HG02798 (cell line): ENCODE results near the gene ZNF609.
A peak's percentile ranks its signal among the peaks of the same experiment; 100 is the strongest.
"Not testable (repeated sequence)": the region's sequence is repeated elsewhere in the genome, so short reads cannot be mapped to it uniquely, and the experiment has no call there.

Experiments
- ATAC-seq: cut with Tn5 transposase; IDR thresholded peaks from one replicate; pipeline ENCODE4 v1.9.1; 2021; ENCODE audit warnings: mild to moderate bottlenecking; ENCODE audit not compliant: unreplicated experiment, poor library complexity

The ZNF609 gene

GRCh38 chr15:64571857-64572291, 111.5 kb downstream of the ZNF609 start:
- peak; percentile 68 for ATAC-seq

GRCh38 chr15:64572856-64573255, 112.5 kb downstream of the ZNF609 start:
- no peak for ATAC-seq

- no peak for ATAC-seq
Measured at GRCh38 chr15:64574301-64575017, 114.1 kb downstream of the ZNF609 start.

GRCh38 chr15:64580696-64581407, 120.5 kb downstream of the ZNF609 start:
- ATAC-seq, result no peak

- no peak for ATAC-seq
Measured at GRCh38 chr15:64581408-64581761, 121.0 kb downstream of the ZNF609 start.

- ATAC-seq, result no peak
Measured at GRCh38 chr15:64582202-64582601, 121.8 kb downstream of the ZNF609 start.

GRCh38 chr15:64583519-64583918, 123.1 kb downstream of the ZNF609 start:
- ATAC-seq, result no peak

- ATAC-seq, result no peak
Measured at GRCh38 chr15:64583983-64584382, 123.6 kb downstream of the ZNF609 start.

- ATAC-seq, result no peak
Measured at GRCh38 chr15:64586259-64586870, 126.0 kb downstream of the ZNF609 start.

- ATAC-seq, result no peak
Measured at GRCh38 chr15:64586984-64587383, 126.6 kb downstream of the ZNF609 start.

- ATAC-seq, result no peak
Measured at GRCh38 chr15:64589435-64590084, 129.2 kb downstream of the ZNF609 start.

GRCh38 chr15:64592845-64593244, 132.5 kb downstream of the ZNF609 start:
- not testable (repeated sequence) for ATAC-seq

GRCh38 chr15:64596701-64597476, 136.5 kb downstream of the ZNF609 start:
- ATAC-seq, result peak; percentile 60

- ATAC-seq, result peak; percentile 13
Measured at GRCh38 chr15:64597477-64597822, 137.1 kb downstream of the ZNF609 start.

GRCh38 chr15:64599226-64599625, 138.8 kb downstream of the ZNF609 start:
- no peak for ATAC-seq

- no peak for ATAC-seq
Measured at GRCh38 chr15:64599716-64600115, 139.3 kb downstream of the ZNF609 start.

GRCh38 chr15:64600794-64601193, 140.4 kb downstream of the ZNF609 start:
- no peak for ATAC-seq

GRCh38 chr15:64604319-64604718, 143.9 kb downstream of the ZNF609 start:
- no peak for ATAC-seq

- ATAC-seq, result not testable (repeated sequence)
Measured at GRCh38 chr15:64607416-64607815, 147.0 kb downstream of the ZNF609 start.

GRCh38 chr15:64610257-64610919, 150.0 kb downstream of the ZNF609 start:
- no peak for ATAC-seq
